ENCODE measurements around the gene CACNG6.

DNA sequence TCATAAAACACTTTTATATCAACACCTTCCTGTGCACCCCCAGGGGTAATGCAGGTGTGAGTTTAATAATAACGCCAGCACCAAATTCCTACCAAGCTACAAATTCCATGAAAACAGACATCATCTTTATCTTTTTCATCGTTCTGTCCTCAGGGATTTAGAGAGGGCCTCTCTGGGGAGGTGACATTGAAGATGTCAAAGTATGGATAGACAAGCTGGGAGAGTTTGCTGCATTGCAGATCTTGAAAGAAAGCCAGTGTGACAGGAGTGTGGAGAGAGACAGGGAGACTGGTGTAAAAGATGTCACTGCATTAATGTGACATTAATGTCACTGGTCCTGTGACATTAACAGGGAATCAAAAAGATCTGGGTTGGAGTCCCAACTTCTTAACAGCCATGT is 10.1 kb downstream of the CACNG6 start:
- TF ChIP-seq POLR2A (IDR thresholded peaks at IDR 0.05): no peak
- TF ChIP-seq, protein P1, sequence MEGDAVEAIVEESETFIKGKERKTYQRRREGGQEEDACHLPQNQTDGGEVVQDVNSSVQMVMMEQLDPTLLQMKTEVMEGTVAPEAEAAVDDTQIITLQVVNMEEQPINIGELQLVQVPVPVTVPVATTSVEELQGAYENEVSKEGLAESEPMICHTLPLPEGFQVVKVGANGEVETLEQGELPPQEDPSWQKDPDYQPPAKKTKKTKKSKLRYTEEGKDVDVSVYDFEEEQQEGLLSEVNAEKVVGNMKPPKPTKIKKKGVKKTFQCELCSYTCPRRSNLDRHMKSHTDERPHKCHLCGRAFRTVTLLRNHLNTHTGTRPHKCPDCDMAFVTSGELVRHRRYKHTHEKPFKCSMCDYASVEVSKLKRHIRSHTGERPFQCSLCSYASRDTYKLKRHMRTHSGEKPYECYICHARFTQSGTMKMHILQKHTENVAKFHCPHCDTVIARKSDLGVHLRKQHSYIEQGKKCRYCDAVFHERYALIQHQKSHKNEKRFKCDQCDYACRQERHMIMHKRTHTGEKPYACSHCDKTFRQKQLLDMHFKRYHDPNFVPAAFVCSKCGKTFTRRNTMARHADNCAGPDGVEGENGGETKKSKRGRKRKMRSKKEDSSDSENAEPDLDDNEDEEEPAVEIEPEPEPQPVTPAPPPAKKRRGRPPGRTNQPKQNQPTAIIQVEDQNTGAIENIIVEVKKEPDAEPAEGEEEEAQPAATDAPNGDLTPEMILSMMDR (IDR thresholded peaks at IDR 0.05): no peak

All from Peyer's patch (tissue), 4 donors.